HG03432 (cell line): ENCODE results near the gene FBXL13.
"Not testable (repeated sequence)": the region's sequence is repeated elsewhere in the genome, so short reads cannot be mapped to it uniquely, and the experiment has no call there.

Experiments
- ATAC-seq: cut with Tn5 transposase; IDR thresholded peaks from one replicate; pipeline ENCODE4 v1.9.1; 2021; ENCODE audit warnings: mild to moderate bottlenecking, moderate library complexity; ENCODE audit not compliant: unreplicated experiment

Gene FBXL13

GRCh38 chr7:103031024-103031423 lies 43.6 kb downstream of the FBXL13 start:
- no peak for ATAC-seq

- no peak for ATAC-seq
Observed at GRCh38 chr7:103025341-103025740, 49.3 kb downstream of the FBXL13 start.

- ATAC-seq = not testable (repeated sequence)
Observed at GRCh38 chr7:103023578-103023977, 51.0 kb downstream of the FBXL13 start.

- not testable (repeated sequence) for ATAC-seq
Observed at GRCh38 chr7:103021490-103021889, 53.1 kb downstream of the FBXL13 start.

GRCh38 chr7:103020876-103021275 lies 53.7 kb downstream of the FBXL13 start:
- ATAC-seq = not testable (repeated sequence)

GRCh38 chr7:103018295-103018694 lies 56.3 kb downstream of the FBXL13 start:
- ATAC-seq = not testable (repeated sequence)

GRCh38 chr7:103011650-103012049 lies 62.9 kb downstream of the FBXL13 start:
- no peak for ATAC-seq

GRCh38 chr7:103010211-103010610 lies 64.4 kb downstream of the FBXL13 start:
- ATAC-seq = no peak

GRCh38 chr7:103009466-103010185 lies 65.0 kb downstream of the FBXL13 start:
- no peak for ATAC-seq

- no peak for ATAC-seq
Observed at GRCh38 chr7:103003004-103003403, 71.6 kb downstream of the FBXL13 start.

- ATAC-seq = no peak
Observed at GRCh38 chr7:103001210-103001609, 73.4 kb downstream of the FBXL13 start.

GRCh38 chr7:102996957-102997356 lies 77.6 kb downstream of the FBXL13 start:
- ATAC-seq = no peak

- not testable (repeated sequence) for ATAC-seq
Observed at GRCh38 chr7:102995609-102996008, 79.0 kb downstream of the FBXL13 start.

GRCh38 chr7:102994567-102994966 lies 80.0 kb downstream of the FBXL13 start:
- no peak for ATAC-seq

- no peak for ATAC-seq
Observed at GRCh38 chr7:102993718-102994029, 80.9 kb downstream of the FBXL13 start.

- no peak for ATAC-seq
Observed at GRCh38 chr7:102992938-102993717, 81.5 kb downstream of the FBXL13 start.

- no peak for ATAC-seq
Observed at GRCh38 chr7:102992509-102992937, 82.1 kb downstream of the FBXL13 start.

- no peak for ATAC-seq
Observed at GRCh38 chr7:102991540-102992214, 82.9 kb downstream of the FBXL13 start.

GRCh38 chr7:102991077-102991539 lies 83.5 kb downstream of the FBXL13 start:
- no peak for ATAC-seq

GRCh38 chr7:102990642-102991041 lies 84.0 kb downstream of the FBXL13 start:
- ATAC-seq = no peak
